GM18873 (cell line): ENCODE data around the gene BCKDHA.
"Not testable (repeated sequence)": the region's sequence is repeated elsewhere in the genome, so short reads cannot be mapped to it uniquely, and the experiment has no call there.

Experiments used
- ATAC-seq: cut with Tn5 transposase; IDR thresholded peaks from one replicate; pipeline ENCODE4 v1.9.1; 2021; ENCODE audit warnings: mild to moderate bottlenecking, moderate library complexity, moderate number of reproducible peaks; ENCODE audit not compliant: unreplicated experiment, low FRiP score

The BCKDHA gene

GRCh38 chr19:41364524-41365391 is 32.9 kb upstream of the BCKDHA start:
- ATAC-seq, result no peak

GRCh38 chr19:41366089-41366488 is 31.5 kb upstream of the BCKDHA start:
- ATAC-seq, result no peak

- no peak for ATAC-seq
Measured at GRCh38 chr19:41367848-41368301, 29.7 kb upstream of the BCKDHA start.

- no peak for ATAC-seq
Measured at GRCh38 chr19:41369769-41370168, 27.8 kb upstream of the BCKDHA start.

- ATAC-seq, result not testable (repeated sequence)
Measured at GRCh38 chr19:41371119-41371518, 26.5 kb upstream of the BCKDHA start.

GRCh38 chr19:41371541-41371940 is 26.1 kb upstream of the BCKDHA start:
- ATAC-seq, result no peak

GRCh38 chr19:41372501-41372900 is 25.1 kb upstream of the BCKDHA start:
- no peak for ATAC-seq

GRCh38 chr19:41373993-41374392 is 23.6 kb upstream of the BCKDHA start:
- ATAC-seq, result no peak

- ATAC-seq, result no peak
Measured at GRCh38 chr19:41376241-41376997, 21.2 kb upstream of the BCKDHA start, which contains the start of gene TMEM91. TMEM91 (plus strand) TSS chr19:41376533; CDS start chr19:41378310, 1,777 bp downstream.

GRCh38 chr19:41376998-41377365 is 20.6 kb upstream of the BCKDHA start:
- ATAC-seq, result no peak

- ATAC-seq, result no peak
Measured at GRCh38 chr19:41377977-41378709, 19.5 kb upstream of the BCKDHA start.

- not testable (repeated sequence) for ATAC-seq
Measured at GRCh38 chr19:41381536-41381935, 16.1 kb upstream of the BCKDHA start.

GRCh38 chr19:41384351-41384750 is 13.3 kb upstream of the BCKDHA start:
- ATAC-seq, result no peak

GRCh38 chr19:41386442-41386841 is 11.2 kb upstream of the BCKDHA start:
- ATAC-seq, result no peak

- ATAC-seq, result no peak
Measured at GRCh38 chr19:41391618-41392017, 6.0 kb upstream of the BCKDHA start.

GRCh38 chr19:41392775-41393174 is 4.8 kb upstream of the BCKDHA start:
- ATAC-seq, result no peak

- ATAC-seq, result no peak
Measured at GRCh38 chr19:41395355-41395754, 2.3 kb upstream of the BCKDHA start.

- no peak for ATAC-seq
Measured at GRCh38 chr19:41398050-41398418, 416 bp downstream of the BCKDHA start.

- no peak for ATAC-seq
Measured at GRCh38 chr19:41398598-41398997, 980 bp downstream of the BCKDHA start.

GRCh38 chr19:41399091-41399490 is 1.5 kb downstream of the BCKDHA start:
- ATAC-seq, result no peak

- ATAC-seq, result no peak
Measured at GRCh38 chr19:41399525-41399924, 1.9 kb downstream of the BCKDHA start.
